GM23338 (cell line): ENCODE results near the gene ASXL2. TPM values are rescaled to one million over a fixed set of nuclear protein-coding genes. Genes with fewer than 3 reads are reported as not detected.
"Not testable (repeated sequence)": the region's sequence is repeated elsewhere in the genome, so short reads cannot be mapped to it uniquely, and the experiment has no call there.

Source experiments
- ATAC-seq: fragments of 200-7000 bp; cut with Tn5 transposase; 3 replicates; pipeline ENCODE4 v1.9.1; 2020
- DNase-seq: peaks from one replicate; pipeline ENCODE4 v3.0.0-alpha.2; 2015; ENCODE audit warnings: low spot score
- H2AFZ ChIP-seq: fragments of 200-600 bp; sonication (generic); 2 replicates; pipeline ENCODE4 v1.8.0; 2016; ENCODE audit warnings: antibody characterized with exemption, mild to moderate bottlenecking, moderate library complexity
- H3F3A ChIP-seq: fragments of 200-600 bp; sonication (generic); replicated peaks from 2 replicates; pipeline ENCODE4 v1.8.0; 2017; ENCODE audit warnings: antibody characterized with exemption, mixed run types, low read depth
- H3K27ac ChIP-seq: fragments of 200-600 bp; sonication (generic); 2 replicates; pipeline ENCODE4 v1.6.1; 2016; ENCODE audit warnings: low read depth
- H3K27me3 ChIP-seq: fragments of 200-600 bp; sonication (generic); 2 replicates; pipeline ENCODE4 v1.8.0; 2016; ENCODE audit warnings: mild to moderate bottlenecking, mixed run types, moderate library complexity; ENCODE audit not compliant: insufficient read depth
- H3K36me3 ChIP-seq: fragments of 200-600 bp; sonication (generic); 2 replicates; pipeline ENCODE4 v1.8.0; 2016; ENCODE audit warnings: mild to moderate bottlenecking; ENCODE audit not compliant: insufficient read depth
- H3K4me1 ChIP-seq: fragments of 200-600 bp; sonication (generic); 2 replicates; pipeline ENCODE4 v1.8.0; 2016; ENCODE audit warnings: mild to moderate bottlenecking, moderate library complexity; ENCODE audit not compliant: insufficient read depth
- H3K4me2 ChIP-seq: fragments of 200-600 bp; sonication (generic); 2 replicates; pipeline ENCODE4 v1.7.1; 2017; ENCODE audit warnings: mixed run types
- H3K4me3 ChIP-seq: fragments of 200-600 bp; sonication (generic); 2 replicates; pipeline ENCODE4 v1.6.1; 2016; ENCODE audit warnings: mixed run types
- H3K79me2 ChIP-seq: fragments of 200-600 bp; sonication (generic); replicated peaks from 2 replicates; pipeline ENCODE4 v1.8.0; 2017; ENCODE audit warnings: mild to moderate bottlenecking; ENCODE audit not compliant: insufficient read depth
- H3K9me2 ChIP-seq: fragments of 200-600 bp; sonication (generic); 2 replicates; pipeline ENCODE4 v1.8.0; 2017; ENCODE audit not compliant: insufficient read depth
- H4K20me1 ChIP-seq: fragments of 200-600 bp; sonication (generic); replicated peaks from 2 replicates; pipeline ENCODE4 v1.8.0; 2017; ENCODE audit warnings: mild to moderate bottlenecking; ENCODE audit not compliant: insufficient read depth
- H3K27ac Mint-ChIP-seq: 2 replicates; pipeline ENCODE4 v1.8.0; 2020; ENCODE audit warnings: inconsistent platforms, mild to moderate bottlenecking, moderate library complexity, mixed read lengths
- H3K27me3 Mint-ChIP-seq: 3 replicates; pipeline ENCODE4 v1.8.0; 2022; ENCODE audit warnings: low read depth, mild to moderate bottlenecking, moderate library complexity, mixed read lengths, inconsistent platforms; ENCODE audit not compliant: insufficient read depth, poor library complexity
- H3K36me3 Mint-ChIP-seq: 3 replicates; pipeline ENCODE4 v1.8.0; 2021; ENCODE audit warnings: low read depth, mild to moderate bottlenecking, inconsistent platforms, moderate library complexity, mixed read lengths
- H3K4me1 Mint-ChIP-seq: 3 replicates; pipeline ENCODE4 v1.8.0; 2020; ENCODE audit warnings: mild to moderate bottlenecking, inconsistent platforms, mixed read lengths
- H3K4me3 Mint-ChIP-seq: 3 replicates; pipeline ENCODE4 v1.8.0; 2021; ENCODE audit warnings: moderate library complexity, mild to moderate bottlenecking, inconsistent platforms, mixed read lengths
- H3K9me3 Mint-ChIP-seq: 3 replicates; pipeline ENCODE4 v1.8.0; 2020; ENCODE audit warnings: moderate library complexity, mild to moderate bottlenecking, inconsistent platforms, mixed read lengths
- EZH2 ChIP-seq: fragments of 200-600 bp; sonication (generic); IDR thresholded peaks from one replicate; pipeline ENCODE4 v1.8.0; 2017; ENCODE audit warnings: antibody characterized with exemption, mild to moderate bottlenecking, low read depth; ENCODE audit not compliant: unreplicated experiment
- EZH2phosphoT487 ChIP-seq: fragments of 200-600 bp; sonication (generic); IDR thresholded peaks from one replicate; pipeline ENCODE4 v1.8.1; 2018; ENCODE audit warnings: antibody characterized with exemption; ENCODE audit not compliant: unreplicated experiment
- POLR2AphosphoS5 ChIP-seq: IDR thresholded peaks from 2 replicates; pipeline ENCODE4 v1.6.1; 2016; ENCODE audit warnings: antibody characterized with exemption, low read depth
- STAT1 ChIP-seq: IDR thresholded peaks from one replicate; pipeline ENCODE4 v1.6.1; 2016; ENCODE audit warnings: antibody characterized with exemption; ENCODE audit not compliant: unreplicated experiment
- polyA plus RNA-seq: library from polyadenylated mRNA; unstranded; fragments of >200 nt; fragmentation: Nextera tagmentation; extraction: Ambion mirVana; gene quantifications from 2 replicates; pipeline ENCODE4 v1.2.1, GENCODE V29; 2016
- total RNA-seq: library from RNA; depleted of rRNA; stranded (reverse); fragments of >200 nt; shearing (Covaris generic); gene quantifications from 2 replicates; pipeline ENCODE4 v1.2.3, GENCODE V29; 2014
- TF ChIP-seq, protein P1 (sequence below): IDR thresholded peaks from 2 replicates; pipeline ENCODE4 v1.6.1; 2016; ENCODE audit warnings: antibody characterized with exemption
- TF ChIP-seq, protein P2 (sequence below), 2 experiments: fragments of 200-600 bp in 1 of 2; sonication (generic) in 1 of 2; conservative IDR thresholded peaks; 2 replicates each; pipeline versions ENCODE4 v1.5.1 to v1.6.1; 2016 to 2017; ENCODE audit warnings: antibody characterized with exemption in 2 of 2, low read depth in 2 of 2, mild to moderate bottlenecking in 2 of 2, moderate library complexity in 1 of 2

ASXL2 gene
- total and polyA plus RNA-seq, 2 experiments from 2014 or later: 7.0 to 21.8 TPM

GRCh38 chr2:25705575-25705974 lies 172.7 kb downstream of the ASXL2 start:
- H2AFZ ChIP-seq, DNase-seq, H3K27me3 ChIP-seq, H3K4me3 ChIP-seq, H3K27ac Mint-ChIP-seq, H3K4me3 Mint-ChIP-seq, H4K20me1 ChIP-seq, H3K36me3 Mint-ChIP-seq, H3K27ac ChIP-seq, H3K79me2 ChIP-seq, H3F3A ChIP-seq, H3K27me3 Mint-ChIP-seq, H3K36me3 ChIP-seq, H3K4me2 ChIP-seq, H3K4me1 Mint-ChIP-seq, H3K9me2 ChIP-seq, ATAC-seq, H3K4me1 ChIP-seq: not testable (repeated sequence)
- H3K9me3 Mint-ChIP-seq: peaks cover 14% of the 10 kb centered on the region

GRCh38 chr2:25701801-25702200 lies 176.5 kb downstream of the ASXL2 start:
- no peaks in the 10 kb centered on the region for H3K9me2 ChIP-seq
- Mint-ChIP-seq H3K4me1 (0 out of 3 replicates have a peak, but pooled peaks cover 2% of the 10 kb centered on the region), H3K27me3 (no peaks in the 10 kb centered on the region), H3K4me3 (no peak overlapping the region), H3K9me3 (peaks cover 14% of the 10 kb centered on the region), H3K36me3 (peaks cover 9% of the 10 kb centered on the region; the same call in 1 of the 3 replicates), H3K27ac (no peak overlapping the region)
- H3K27me3 ChIP-seq: no peaks in the 10 kb centered on the region
- H3K79me2 ChIP-seq: no peaks in the 10 kb centered on the region
- peak overlapping the region; percentile 52; the same call in 1 of the 2 replicates for H2AFZ ChIP-seq
- H4K20me1 ChIP-seq: no peaks in the 10 kb centered on the region
- H3K27ac ChIP-seq: no peak overlapping the region
- peaks cover 14% of the 10 kb centered on the region for H3K4me1 ChIP-seq
- no peaks in the 10 kb centered on the region for H3K36me3 ChIP-seq
- no peak for DNase-seq
- no peaks in the 10 kb centered on the region for H3F3A ChIP-seq
- no peak for ATAC-seq
- no peak overlapping the region for H3K4me2 ChIP-seq
- H3K4me3 ChIP-seq: no peak overlapping the region
- TF ChIP-seq POLR2AphosphoS5 (no peak), STAT1 (no peak), EZH2phosphoT487 (no peak)
- TF ChIP-seq, protein P1, sequence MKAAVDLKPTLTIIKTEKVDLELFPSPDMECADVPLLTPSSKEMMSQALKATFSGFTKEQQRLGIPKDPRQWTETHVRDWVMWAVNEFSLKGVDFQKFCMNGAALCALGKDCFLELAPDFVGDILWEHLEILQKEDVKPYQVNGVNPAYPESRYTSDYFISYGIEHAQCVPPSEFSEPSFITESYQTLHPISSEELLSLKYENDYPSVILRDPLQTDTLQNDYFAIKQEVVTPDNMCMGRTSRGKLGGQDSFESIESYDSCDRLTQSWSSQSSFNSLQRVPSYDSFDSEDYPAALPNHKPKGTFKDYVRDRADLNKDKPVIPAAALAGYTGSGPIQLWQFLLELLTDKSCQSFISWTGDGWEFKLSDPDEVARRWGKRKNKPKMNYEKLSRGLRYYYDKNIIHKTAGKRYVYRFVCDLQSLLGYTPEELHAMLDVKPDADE: no peak

GRCh38 chr2:25700221-25700660 lies 178.0 kb downstream of the ASXL2 start:
- no peaks in the 10 kb centered on the region for H3K9me2 ChIP-seq
- H2AFZ ChIP-seq: no peak overlapping the region
- no peak overlapping the region for H3K4me2 ChIP-seq
- H3K79me2 ChIP-seq: no peaks in the 10 kb centered on the region
- H3K27me3 ChIP-seq: no peaks in the 10 kb centered on the region
- no peaks in the 10 kb centered on the region for H3K27me3 Mint-ChIP-seq
- peaks cover 9% of the 10 kb centered on the region for H3K9me3 Mint-ChIP-seq
- DNase-seq: peak; percentile 76
- H3K4me1 Mint-ChIP-seq: 0 out of 3 replicates have a peak, but pooled peaks cover 2% of the 10 kb centered on the region
- H3K4me3 Mint-ChIP-seq: no peak overlapping the region
- TF ChIP-seq EZH2: no peak
- TF ChIP-seq, protein P2, sequence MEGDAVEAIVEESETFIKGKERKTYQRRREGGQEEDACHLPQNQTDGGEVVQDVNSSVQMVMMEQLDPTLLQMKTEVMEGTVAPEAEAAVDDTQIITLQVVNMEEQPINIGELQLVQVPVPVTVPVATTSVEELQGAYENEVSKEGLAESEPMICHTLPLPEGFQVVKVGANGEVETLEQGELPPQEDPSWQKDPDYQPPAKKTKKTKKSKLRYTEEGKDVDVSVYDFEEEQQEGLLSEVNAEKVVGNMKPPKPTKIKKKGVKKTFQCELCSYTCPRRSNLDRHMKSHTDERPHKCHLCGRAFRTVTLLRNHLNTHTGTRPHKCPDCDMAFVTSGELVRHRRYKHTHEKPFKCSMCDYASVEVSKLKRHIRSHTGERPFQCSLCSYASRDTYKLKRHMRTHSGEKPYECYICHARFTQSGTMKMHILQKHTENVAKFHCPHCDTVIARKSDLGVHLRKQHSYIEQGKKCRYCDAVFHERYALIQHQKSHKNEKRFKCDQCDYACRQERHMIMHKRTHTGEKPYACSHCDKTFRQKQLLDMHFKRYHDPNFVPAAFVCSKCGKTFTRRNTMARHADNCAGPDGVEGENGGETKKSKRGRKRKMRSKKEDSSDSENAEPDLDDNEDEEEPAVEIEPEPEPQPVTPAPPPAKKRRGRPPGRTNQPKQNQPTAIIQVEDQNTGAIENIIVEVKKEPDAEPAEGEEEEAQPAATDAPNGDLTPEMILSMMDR (conservative IDR thresholded peaks at IDR 0.05; ENCODE audit: low read depth in 2 of 2): peak; percentile 67 to 90
- H3F3A ChIP-seq: no peaks in the 10 kb centered on the region
- no peaks in the 10 kb centered on the region for H4K20me1 ChIP-seq
- H3K27ac Mint-ChIP-seq: no peak overlapping the region
- H3K4me1 ChIP-seq: peaks cover 14% of the 10 kb centered on the region
- no peak overlapping the region for H3K27ac ChIP-seq
- H3K4me3 ChIP-seq: no peak overlapping the region
- H3K36me3 Mint-ChIP-seq: peaks cover 6% of the 10 kb centered on the region; the same call in 1 of the 3 replicates
- ATAC-seq: peak; percentile 35
- H3K36me3 ChIP-seq: no peaks in the 10 kb centered on the region
